Large intestine (tissue), 3 donors: ENCODE data around the gene FZD10. TPM values are rescaled to one million over a fixed set of nuclear protein-coding genes. Genes with fewer than 3 reads are reported as not detected.

Experiments used
- DNase-seq, 2 donors: peaks; one replicate each; pipeline versions ENCODE4 v3.0.0 to v3.0.0-alpha.2; 2013
- H3K27ac ChIP-seq: one replicate; pipeline ENCODE4 v1.5.1; 2013; ENCODE audit warnings: low read length
- H3K27me3 ChIP-seq: 2 replicates; pipeline ENCODE4 v1.6.1; 2013; ENCODE audit warnings: low read length; ENCODE audit not compliant: control insufficient read depth, insufficient read depth
- H3K36me3 ChIP-seq: 2 replicates; pipeline ENCODE4 v1.6.1; 2013; ENCODE audit warnings: low read length; ENCODE audit not compliant: control insufficient read depth, insufficient read depth
- H3K4me1 ChIP-seq: one replicate; pipeline ENCODE4 v1.6.1; 2013; ENCODE audit warnings: low read length; ENCODE audit not compliant: control insufficient read depth, insufficient read depth
- H3K4me3 ChIP-seq: one replicate; pipeline ENCODE4 v1.5.1; 2013; ENCODE audit warnings: low read length
- H3K9me3 ChIP-seq: one replicate; pipeline ENCODE4 v1.6.1; 2013; ENCODE audit warnings: mild to moderate bottlenecking, low read depth, low read length, moderate library complexity; ENCODE audit not compliant: control insufficient read depth
- WGBS: methylation state at CpG from one replicate; pipeline ENCODE4 v1.1.5; 2013; ENCODE audit warnings: low lambda C conversion rate; ENCODE audit not compliant: insufficient coverage; 5-methylcytosine and 5-hydroxymethylcytosine counted together
- polyA plus RNA-seq: library from polyadenylated mRNA; unstranded; fragments of 120-200 nt; gene quantifications from one replicate; pipeline ENCODE4 v1.2.1, GENCODE V29; 2013

Gene FZD10
- polyA plus RNA-seq, 1 donor = 1.2 TPM

DNA sequence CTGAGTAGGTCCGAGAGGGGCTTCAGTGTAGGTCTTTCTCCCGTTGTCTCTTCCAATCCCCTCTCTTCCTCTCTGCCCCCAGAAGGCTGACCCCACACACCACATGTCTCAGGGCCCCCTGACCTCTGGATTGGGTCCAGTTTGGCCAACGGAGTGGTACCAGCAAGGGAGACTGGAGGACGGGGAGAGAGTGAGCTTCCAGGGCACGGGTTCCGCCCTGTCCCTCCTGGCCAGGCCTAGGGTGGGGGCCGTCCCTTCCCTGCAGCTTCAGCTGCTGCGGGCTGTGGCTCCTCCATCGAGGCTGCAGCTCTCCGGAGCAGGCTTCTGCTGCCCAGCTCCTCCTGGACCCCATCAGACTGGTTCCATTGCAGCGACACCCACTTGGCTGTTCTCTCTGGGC, 17.4 kb downstream of the FZD10 start:
- no peaks in the 10 kb centered on the region for H3K9me3 ChIP-seq
- no peaks in the 10 kb centered on the region for H3K4me1 ChIP-seq
- H3K36me3 ChIP-seq = no peaks in the 10 kb centered on the region
- no CpG with 5 or more reads among the region's 11 CpGs for WGBS
- H3K4me3 ChIP-seq = no peak overlapping the region
- H3K27ac ChIP-seq = no peak overlapping the region
- DNase-seq = no peak
- H3K27me3 ChIP-seq = no peaks in the 10 kb centered on the region

DNA sequence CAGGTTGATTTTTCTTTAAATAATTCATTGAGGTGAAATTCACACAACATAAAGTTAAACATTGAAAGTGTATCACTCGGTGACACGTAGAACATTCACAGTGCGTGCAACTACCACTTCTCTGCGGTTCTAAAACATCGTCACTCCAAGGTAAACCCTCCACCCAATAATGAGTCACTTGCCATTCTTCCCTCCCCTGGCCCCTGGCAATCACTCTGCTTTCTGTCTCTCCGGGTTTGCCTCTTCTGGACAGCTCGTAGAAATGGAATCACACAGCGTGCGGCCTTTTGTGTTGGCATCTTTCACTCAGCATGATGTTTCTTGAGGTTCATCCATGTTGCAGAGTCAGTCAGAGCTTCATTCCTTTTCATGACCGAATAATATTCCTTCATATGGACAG, 18.9 kb downstream of the FZD10 start:
- H3K27ac ChIP-seq = no peak overlapping the region
- H3K9me3 ChIP-seq = no peaks in the 10 kb centered on the region
- no peak overlapping the region for H3K4me3 ChIP-seq
- DNase-seq = no peak
- no peaks in the 10 kb centered on the region for H3K36me3 ChIP-seq
- H3K4me1 ChIP-seq = no peaks in the 10 kb centered on the region
- WGBS = 50% methylated on average over 2 of the region's 10 CpGs
- no peaks in the 10 kb centered on the region for H3K27me3 ChIP-seq

DNA sequence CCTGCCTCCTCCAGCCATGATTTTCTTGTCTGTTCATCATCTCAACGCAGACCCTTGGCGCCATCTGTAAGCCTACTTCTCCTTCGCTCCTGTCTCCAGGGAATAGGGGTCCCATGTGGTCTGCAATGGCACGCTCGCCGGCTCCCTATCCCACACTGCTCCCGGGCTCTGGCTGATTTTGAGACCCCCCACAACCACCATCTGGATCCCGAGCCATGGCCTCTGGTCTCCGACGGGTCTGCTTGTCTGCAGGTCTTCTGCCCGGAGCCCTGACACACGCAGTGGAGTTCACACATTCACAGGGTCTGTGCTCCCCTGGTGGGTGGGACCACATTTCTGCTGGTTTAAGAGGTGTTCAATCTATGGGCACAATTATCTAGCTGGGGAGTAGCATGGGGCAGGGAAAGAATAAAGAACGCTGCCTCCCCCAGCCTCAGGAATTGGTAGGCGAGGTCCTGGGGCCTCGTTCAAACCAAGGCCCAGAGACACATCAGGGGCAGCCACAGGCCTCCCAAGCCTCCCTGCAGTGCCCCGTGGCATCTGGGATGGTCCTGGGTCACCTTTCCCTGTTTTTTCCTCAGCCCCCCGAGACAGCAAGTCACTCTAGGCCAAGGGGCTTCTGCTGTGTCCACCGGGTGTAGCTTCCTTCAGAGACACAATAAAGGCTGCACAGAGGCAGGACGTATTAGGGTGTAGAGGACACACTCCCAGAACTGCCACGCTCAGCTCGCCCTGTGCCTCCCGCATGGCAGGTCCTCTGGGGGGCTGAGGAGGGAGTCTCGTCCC, 21.5 kb downstream of the FZD10 start:
- Histone ChIP-seq H3K9me3 (no peaks in the 10 kb centered on the region), H3K27me3 (no peaks in the 10 kb centered on the region), H3K27ac (no peak overlapping the region), H3K4me3 (no peak overlapping the region), H3K4me1 (no peaks in the 10 kb centered on the region), H3K36me3 (no peaks in the 10 kb centered on the region)
- no CpG with 5 or more reads among the region's 23 CpGs for WGBS
- DNase-seq = no peak

GRCh38 chr12:130184404-130185090, 22.3 kb downstream of the FZD10 start:
- H3K4me1 ChIP-seq = no peaks in the 10 kb centered on the region
- no peak overlapping the region for H3K27ac ChIP-seq
- no peaks in the 10 kb centered on the region for H3K36me3 ChIP-seq
- DNase-seq = no peak
- no CpG with 5 or more reads among the region's 12 CpGs for WGBS
- H3K9me3 ChIP-seq = no peaks in the 10 kb centered on the region
- H3K27me3 ChIP-seq = no peaks in the 10 kb centered on the region
- no peak overlapping the region for H3K4me3 ChIP-seq

DNA sequence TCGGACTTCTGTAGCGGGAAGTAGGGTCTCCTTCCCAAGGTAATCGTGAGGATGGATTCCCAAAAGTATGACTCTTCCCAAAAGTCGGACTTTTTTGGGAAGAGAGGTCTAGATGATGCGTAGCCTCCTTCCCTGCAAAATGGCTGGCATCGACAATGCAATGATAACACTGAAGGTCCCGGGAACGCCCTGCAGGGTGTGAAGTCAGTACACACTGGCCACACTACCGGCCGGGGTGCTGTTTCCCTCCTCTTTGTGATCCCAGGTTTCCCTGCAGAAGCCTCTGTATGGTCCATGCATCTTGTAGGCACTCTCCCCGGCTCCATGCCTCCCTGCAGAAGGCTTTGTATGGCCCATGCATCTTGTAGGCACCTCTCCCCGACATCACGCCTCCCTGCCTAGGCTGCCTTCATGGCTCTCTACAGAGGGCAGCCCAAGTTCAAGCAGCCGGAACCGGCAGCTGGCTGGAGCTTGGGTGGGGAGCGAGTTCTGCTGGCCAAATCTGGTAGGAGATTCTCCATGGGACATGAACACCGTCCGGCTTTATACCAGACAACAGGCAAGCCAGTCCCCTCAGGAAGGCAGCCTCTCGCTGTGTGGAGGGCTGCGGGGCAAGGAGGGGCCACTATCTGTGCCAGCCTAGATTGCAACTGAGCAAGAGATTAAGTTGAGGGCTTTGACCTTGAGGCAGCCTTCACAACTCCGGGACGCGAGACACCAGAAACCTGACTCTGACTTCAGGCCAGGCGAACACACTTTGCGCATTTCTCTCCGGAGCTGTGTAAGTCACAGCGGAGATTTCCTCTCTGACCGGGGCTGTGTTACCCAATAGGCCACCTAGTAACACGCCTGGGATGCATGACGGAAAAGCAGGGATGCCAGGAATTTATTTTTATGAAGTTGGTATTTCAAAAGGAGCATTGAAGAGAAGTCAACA, 23.5 kb downstream of the FZD10 start:
- no peaks in the 10 kb centered on the region for H3K36me3 ChIP-seq
- H3K9me3 ChIP-seq = no peaks in the 10 kb centered on the region
- no peaks in the 10 kb centered on the region for H3K27me3 ChIP-seq
- no peaks in the 10 kb centered on the region for H3K4me1 ChIP-seq
- H3K27ac ChIP-seq = no peak overlapping the region
- no peak for DNase-seq
- WGBS = no CpG with 5 or more reads among the region's 30 CpGs
- H3K4me3 ChIP-seq = no peak overlapping the region

DNA sequence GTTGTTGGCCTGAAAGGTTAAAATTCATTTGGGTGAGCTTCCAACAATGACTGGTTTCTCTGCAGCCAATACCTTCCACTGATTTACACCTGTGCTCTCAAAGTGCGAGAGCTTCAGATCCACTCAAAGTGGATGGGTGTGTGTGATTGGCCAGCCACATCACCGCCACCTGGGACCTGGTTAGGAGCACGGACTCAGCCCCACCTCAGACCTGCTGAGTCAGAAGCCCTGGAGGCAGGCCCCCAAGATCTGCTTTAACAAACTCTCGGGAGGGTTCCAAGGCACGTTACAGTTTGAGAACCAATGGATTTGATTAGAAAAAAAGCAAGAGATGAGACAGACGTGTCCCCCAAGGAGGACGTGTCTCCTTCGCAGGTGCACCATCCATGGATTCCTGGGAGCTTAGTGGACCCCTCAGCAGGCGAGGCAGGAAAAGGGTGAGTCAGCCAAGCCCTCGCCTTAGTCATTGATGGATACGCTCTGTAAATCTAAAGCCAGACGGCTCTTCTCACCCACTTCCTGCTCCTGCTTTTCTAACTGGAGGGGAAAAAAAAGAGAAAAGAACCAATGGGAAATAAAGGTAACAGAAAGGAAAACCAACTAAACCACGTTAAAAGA, 24.5 kb downstream of the FZD10 start:
- Histone ChIP-seq H3K36me3 (no peaks in the 10 kb centered on the region), H3K4me1 (no peaks in the 10 kb centered on the region), H3K9me3 (no peaks in the 10 kb centered on the region), H3K27ac (no peak overlapping the region), H3K4me3 (no peak overlapping the region), H3K27me3 (no peaks in the 10 kb centered on the region)
- 33% methylated on average over 3 of the region's 13 CpGs for WGBS
- DNase-seq = no peak

DNA sequence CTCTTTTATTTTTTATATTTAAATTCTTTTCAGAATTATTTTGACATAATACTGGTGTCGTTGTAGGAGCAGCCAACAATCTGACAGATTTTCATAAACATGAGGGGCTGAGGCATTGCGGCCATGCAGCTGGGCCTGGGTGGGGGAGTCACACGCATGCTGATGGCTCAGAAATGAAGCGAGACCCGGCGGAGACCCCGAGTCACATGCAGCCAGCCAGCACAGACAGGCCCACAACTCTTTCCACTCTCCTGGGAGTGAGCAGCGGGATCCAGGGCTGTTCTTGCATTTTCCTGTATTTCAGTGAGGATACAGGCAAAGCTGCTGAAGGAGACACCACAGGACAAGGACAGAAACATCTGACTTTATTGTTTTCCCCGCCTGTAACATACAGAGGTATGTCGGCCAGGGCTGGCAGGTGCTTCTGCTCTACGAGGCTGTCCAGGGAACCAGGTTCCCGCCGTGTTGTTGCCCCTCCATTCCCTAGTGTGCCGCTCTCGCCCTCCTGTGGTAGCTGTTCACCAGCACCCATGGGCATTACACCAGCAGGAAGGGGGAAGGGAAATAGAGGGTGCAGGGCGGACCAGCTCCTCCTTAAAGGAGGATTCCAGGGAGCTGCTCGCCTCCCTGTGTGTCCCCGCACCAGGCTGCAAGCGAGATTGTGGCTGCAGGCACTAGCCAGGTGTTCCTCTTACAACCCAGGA, 30.5 kb downstream of the FZD10 start:
- H3K27me3 ChIP-seq = no peaks in the 10 kb centered on the region
- no peak overlapping the region for H3K27ac ChIP-seq
- no peak for DNase-seq
- no peak overlapping the region for H3K4me3 ChIP-seq
- no peaks in the 10 kb centered on the region for H3K4me1 ChIP-seq
- no peaks in the 10 kb centered on the region for H3K9me3 ChIP-seq
- H3K36me3 ChIP-seq = no peaks in the 10 kb centered on the region
- no CpG with 5 or more reads among the region's 19 CpGs for WGBS

GRCh38 chr12:130194154-130194553, 31.9 kb downstream of the FZD10 start:
- no peak for DNase-seq
- H3K4me3 ChIP-seq = no peak overlapping the region
- no peak overlapping the region for H3K27ac ChIP-seq
- H3K36me3 ChIP-seq = no peaks in the 10 kb centered on the region
- no CpG with 5 or more reads among the region's 10 CpGs for WGBS
- H3K27me3 ChIP-seq = no peaks in the 10 kb centered on the region
- no peaks in the 10 kb centered on the region for H3K9me3 ChIP-seq
- no peaks in the 10 kb centered on the region for H3K4me1 ChIP-seq

GRCh38 chr12:130195369-130195768, 33.1 kb downstream of the FZD10 start:
- Histone ChIP-seq H3K4me3 (no peak overlapping the region), H3K27ac (no peak overlapping the region), H3K4me1 (no peaks in the 10 kb centered on the region), H3K9me3 (no peaks in the 10 kb centered on the region), H3K27me3 (no peaks in the 10 kb centered on the region), H3K36me3 (no peaks in the 10 kb centered on the region)
- DNase-seq = no peak
- WGBS = no CpG with 5 or more reads among the region's 7 CpGs
